Transverse colon (tissue), 3 donors: ENCODE results near the gene GPR152.

Source experiments
- POLR2A ChIP-seq: fragments of 450-650 bp; IDR thresholded peaks from one replicate; pipeline ENCODE4 v1.6.1; 2016; ENCODE audit warnings: antibody characterized with exemption, mild to moderate bottlenecking, moderate library complexity
- TF ChIP-seq, protein P1 (sequence below), 5 experiments: fragments of 200-600 bp in 3 of 5; fragments of 450-650 bp in 2 of 5; sonication (generic) in 3 of 5; IDR thresholded peaks; 1 replicate in 2 of 5; 2 replicates in 3 of 5; pipeline ENCODE4 v1.5.1; 2016 to 2017; ENCODE audit warnings: antibody characterized with exemption in 5 of 5, inconsistent platforms in 3 of 5, mild to moderate bottlenecking in 2 of 5, moderate library complexity in 1 of 5

DNA sequence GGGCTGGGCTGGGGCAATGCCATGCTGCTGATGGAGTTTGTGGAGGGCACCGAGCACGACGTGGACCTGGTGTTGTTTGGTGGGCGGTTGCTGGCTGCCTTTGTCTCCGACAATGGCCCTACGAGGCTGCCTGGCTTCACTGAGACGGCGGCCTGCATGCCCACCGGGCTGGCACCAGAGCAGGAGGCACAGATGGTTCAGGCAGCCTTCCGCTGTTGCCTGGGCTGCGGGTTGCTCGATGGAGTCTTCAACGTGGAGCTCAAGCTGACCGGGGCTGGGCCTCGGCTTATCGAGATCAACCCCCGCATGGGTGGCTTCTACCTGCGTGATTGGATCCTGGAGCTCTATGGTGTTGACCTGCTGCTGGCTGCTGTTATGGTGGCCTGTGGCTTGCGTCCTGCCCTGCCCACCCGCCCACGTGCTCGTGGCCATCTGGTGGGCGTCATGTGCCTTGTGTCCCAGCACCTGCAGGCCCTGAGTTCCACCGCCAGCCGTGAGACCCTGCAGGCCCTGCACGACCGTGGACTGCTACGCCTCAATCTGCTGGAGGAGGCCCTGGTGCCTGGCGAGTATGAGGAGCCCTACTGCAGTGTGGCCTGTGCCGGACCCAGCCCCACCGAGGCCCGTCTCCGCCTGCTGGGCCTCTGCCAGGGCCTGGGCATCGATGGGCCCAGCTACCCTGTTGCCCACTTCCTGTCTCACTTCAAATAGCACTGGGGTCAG lies 28.5 kb downstream of the GPR152 start:
- TF ChIP-seq, protein P1, sequence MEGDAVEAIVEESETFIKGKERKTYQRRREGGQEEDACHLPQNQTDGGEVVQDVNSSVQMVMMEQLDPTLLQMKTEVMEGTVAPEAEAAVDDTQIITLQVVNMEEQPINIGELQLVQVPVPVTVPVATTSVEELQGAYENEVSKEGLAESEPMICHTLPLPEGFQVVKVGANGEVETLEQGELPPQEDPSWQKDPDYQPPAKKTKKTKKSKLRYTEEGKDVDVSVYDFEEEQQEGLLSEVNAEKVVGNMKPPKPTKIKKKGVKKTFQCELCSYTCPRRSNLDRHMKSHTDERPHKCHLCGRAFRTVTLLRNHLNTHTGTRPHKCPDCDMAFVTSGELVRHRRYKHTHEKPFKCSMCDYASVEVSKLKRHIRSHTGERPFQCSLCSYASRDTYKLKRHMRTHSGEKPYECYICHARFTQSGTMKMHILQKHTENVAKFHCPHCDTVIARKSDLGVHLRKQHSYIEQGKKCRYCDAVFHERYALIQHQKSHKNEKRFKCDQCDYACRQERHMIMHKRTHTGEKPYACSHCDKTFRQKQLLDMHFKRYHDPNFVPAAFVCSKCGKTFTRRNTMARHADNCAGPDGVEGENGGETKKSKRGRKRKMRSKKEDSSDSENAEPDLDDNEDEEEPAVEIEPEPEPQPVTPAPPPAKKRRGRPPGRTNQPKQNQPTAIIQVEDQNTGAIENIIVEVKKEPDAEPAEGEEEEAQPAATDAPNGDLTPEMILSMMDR (IDR thresholded peaks at IDR 0.05), result no peak
- TF ChIP-seq POLR2A, result no peak
